Amniotic stem cell (primary cell): ENCODE measurements around the gene PLCB1.
A peak's percentile ranks its signal among the peaks of the same experiment; 100 is the strongest.
"Not testable (repeated sequence)": the region's sequence is repeated elsewhere in the genome, so short reads cannot be mapped to it uniquely, and the experiment has no call there.

ENCODE experiments used
- DNase-seq: peaks from one replicate; lab custom pipeline; 2025; lab: John Stamatoyannopoulos, UW

The PLCB1 gene

DNA sequence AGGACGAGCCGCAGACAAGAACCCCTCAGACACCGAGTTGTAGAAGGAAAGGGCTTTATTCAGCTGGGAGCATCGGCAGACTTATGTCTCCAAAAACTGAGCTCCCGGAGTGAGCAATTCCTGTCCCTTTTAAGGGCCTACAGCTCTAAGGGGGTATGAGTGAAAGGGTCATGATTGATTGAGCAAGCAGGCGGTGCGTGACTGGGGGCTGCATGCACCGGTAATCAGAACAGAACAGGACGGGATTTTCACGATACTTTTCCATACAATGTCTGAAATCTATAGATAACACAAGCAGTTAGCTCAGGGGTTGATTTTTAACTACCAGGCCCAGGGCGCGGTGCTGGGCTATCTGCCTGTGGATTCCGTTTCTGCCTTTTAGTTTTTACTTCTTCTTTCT lies 710.5 kb downstream of the PLCB1 start:
- no peak for DNase-seq

DNA sequence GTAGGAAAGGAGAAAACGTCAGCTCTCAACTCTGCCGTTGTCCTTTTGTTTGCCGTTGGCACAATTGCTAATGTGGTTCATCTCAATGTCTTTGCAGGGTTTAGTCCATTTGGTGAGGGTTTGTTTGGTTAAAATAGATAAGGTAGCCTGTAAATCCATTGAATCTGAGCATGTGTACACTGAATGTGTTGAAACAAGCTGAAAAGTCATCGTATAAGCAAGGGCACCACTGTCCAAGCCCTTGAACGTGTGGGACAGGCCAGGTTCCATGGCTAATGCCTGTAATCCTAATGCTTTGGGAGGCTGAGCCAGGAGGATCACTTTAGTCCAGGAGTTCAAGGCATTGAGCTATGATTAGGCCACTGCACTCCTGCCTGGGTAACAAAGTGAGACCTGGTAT lies 712.1 kb downstream of the PLCB1 start:
- DNase-seq = no peak

DNA sequence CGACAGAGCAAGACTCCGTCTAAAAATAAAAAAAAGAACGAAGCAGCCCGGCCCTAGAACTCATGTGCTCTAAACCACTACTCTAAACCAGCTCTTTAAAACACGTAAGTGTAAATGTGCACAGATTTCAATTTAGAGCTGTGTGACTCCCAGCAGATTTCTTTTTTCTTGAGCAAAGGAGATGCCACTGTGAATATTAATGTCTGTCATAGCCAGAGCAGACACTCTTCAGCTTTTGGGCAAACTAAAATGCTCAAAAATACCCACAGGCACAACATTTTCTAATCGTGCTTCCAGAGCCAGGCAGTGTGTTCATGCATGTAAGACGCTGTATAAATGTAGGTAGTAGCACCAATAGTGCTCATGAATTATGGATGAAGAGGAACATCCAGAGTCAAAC lies 717.9 kb downstream of the PLCB1 start:
- DNase-seq = no peak

DNA sequence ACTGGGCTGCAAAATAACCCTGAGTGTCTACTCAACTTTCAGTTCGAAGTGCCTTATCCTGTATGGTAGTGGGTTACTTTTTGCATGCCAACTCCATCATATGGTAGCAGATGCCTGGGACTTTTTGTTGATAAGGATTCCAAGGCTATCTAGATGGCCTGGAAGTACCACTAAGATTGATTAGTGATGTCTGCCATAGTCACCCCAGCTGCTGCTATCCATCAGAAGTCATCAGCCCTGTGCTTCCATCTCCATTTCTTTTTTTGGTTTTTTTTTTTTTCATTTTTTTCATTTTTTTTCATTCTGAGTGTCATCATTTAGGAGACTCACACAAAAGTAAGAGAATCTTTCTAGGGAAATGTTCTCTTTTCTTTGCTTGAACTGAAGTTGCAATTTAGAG lies 719.4 kb downstream of the PLCB1 start:
- no peak for DNase-seq

DNA sequence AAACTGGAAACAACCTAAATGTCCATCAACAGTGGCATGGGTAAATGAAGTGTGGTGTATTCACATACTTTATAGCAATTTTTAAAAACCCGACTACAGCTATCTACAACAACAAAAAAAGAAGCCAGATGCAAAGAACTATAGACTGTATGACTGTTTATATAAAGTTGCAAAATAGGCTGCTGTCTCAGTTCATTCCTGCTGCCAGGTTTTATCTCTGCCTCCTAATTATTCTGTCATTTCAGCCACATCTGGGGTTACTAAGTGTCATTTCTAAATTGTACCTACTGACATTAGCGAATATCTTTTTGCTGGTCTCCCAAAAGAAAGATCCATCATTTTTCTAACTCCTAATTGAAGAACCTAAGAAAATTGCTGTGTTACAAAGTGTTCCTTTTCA lies 719.9 kb downstream of the PLCB1 start:
- not testable (repeated sequence) for DNase-seq

DNA sequence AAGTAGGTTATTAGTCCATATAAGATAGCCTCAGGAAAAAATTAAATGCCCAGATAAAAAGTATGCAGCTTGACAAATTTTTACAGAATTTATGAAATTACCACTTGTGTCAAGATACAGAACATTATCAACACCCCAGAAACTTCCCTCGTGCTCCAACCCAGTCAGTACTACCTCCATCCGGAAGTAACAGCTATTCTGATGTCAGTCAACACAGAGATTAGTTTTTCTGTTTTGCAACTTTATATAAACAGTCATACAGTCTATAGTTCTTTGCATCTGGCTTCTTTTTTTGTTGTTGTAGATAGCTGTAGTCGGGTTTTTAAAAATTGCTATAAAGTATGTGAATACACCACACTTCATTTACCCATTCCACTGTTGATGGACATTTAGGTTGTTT lies 721.1 kb downstream of the PLCB1 start:
- not testable (repeated sequence) for DNase-seq

DNA sequence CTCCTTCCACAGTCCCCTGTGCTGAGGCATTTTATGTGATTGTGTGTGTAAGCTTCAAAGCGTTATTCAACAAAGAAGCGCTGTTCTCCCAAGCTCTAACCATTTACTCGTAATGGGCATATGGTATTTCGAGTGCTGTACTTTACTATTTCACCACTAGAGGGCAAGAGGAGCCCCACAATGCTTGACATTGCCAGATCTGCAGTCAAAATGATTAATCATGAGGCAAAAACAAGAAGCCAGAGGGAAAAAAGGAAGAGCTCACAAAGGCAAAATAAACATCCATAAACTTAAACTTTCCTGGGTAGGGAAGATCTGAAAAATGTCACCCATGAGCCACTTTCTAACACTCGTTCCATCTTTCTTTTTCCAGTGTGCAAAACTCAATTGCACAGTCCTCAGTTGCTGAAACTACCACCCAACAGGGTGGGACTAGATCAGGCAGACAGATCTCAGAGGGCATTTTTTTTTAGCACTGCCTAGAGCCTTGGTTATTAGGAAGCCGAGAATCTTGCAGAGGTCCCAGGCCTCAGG lies 721.8 kb downstream of the PLCB1 start:
- DNase-seq = peak; percentile 58

DNA sequence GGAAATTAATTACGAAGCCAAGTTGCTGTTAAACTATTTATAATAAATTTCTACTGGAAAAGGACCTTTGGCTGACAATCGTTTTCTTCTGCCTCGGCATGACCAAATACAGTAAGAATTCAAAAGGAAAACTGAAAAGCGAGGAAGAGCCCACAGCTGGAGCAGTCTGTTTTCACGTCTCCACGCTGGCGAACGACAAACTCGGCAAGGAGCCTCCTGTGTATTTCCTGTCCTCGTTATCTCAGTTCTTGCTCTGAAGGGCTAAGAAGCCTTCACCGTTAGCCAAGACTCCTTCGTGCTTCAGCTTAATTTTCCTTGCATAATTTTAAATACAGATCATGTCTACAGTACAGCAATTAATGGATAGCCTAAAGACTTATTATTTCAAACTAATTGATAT lies 722.5 kb downstream of the PLCB1 start:
- DNase-seq = no peak

DNA sequence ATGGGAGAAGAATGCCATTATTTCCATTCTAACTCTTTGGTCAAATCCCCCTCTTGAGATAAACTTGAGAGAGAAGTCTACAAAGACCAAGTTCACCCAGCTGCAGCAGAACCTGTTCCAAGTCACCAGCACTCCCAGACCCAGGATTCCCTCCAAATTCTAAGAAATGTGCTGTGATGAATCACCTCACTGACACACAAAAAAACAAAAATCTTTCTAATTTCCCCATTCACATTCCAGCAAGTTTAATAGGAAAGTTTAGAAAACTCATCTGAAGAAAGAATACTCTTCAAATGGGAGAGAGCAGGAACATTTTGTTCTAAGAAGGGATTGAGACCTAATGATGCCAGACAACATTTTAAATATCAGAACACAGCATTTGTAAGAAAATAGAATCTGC lies 723.2 kb downstream of the PLCB1 start:
- no peak for DNase-seq

DNA sequence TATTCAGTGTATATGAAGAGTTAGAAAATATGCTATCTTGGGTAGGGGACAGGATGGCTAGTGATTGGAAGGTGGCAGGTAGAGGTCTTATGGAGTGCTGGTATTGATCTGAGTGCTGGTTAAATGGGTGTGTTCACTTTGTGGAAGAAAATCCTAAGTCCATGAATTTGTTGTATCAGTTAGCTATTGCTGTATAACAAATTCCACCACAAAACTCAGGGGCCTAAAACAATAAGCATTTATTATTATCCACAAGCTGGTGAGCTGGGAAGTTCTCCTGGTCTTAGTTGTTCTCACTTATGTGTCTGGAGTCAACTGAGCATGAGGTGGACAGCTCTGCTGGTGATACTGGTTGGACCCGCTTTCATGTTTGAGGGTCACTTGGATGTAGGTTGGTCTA lies 724.6 kb downstream of the PLCB1 start:
- no peak for DNase-seq

DNA sequence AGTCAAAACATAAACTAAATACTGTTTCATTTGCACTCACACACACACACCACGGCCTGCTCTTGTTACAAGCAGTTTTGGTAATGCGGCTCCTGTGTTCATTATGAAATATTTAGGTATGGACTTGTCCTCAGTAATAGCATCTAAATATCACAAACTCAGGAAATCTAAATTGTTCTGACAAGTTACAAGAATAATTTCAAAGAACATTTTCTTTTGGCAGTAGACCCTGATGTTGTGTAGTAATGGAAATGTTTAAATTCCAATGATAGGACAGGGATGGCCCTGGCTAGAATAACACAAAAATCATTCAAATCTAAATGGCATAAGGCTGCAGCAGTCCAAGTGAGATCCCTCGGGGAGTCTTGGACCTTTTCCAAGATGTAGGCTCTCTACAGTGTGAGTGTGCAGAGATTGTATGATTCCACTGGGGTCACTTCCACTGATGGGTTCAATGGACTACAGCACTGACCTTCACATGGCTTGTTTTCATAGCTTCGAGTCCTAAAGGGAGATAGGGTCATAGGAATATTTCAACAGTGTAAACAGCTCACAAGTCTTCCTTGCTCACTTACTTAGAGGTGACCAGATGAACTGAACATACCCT lies 726.2 kb downstream of the PLCB1 start:
- no peak for DNase-seq

DNA sequence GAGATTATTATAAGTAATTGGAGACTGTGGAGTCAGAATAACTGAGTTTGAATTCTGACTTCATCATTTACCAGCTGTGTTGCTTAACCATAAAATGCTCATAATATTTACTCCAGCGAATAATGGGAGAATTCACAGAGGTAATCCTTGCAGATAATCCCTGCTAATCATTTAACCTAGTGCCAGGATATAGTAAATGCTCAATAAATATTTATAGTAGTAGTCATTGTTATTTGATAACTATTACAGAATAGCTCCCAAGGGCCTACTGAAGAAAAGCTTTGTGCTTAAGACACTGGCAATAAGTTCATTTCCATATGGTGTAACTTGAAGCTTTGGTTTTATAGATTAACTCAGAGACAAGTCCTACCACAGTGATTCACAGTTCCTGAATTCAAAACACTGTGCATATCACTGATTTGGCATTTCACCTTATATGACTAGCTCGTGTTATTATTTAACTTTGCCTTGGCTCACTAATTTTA lies 728.0 kb downstream of the PLCB1 start:
- DNase-seq = peak; percentile 51

DNA sequence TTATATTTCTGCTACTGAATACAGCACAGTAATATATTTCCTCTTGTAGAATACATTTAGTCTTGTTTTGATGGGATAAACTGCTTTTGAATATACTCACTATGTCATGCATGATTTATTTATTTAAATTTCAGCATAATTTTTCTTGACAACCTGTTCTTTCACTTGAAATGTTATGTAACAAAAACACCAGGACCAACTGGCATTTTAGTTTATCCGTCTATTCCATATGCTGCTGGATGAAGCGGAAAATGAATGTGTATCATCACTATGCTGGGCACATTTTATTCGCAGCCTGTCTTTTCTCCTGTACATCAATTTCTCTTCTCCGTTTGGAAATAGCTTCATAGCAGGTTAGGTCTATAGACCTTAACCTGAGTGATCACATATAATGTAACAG lies 730.0 kb downstream of the PLCB1 start:
- DNase-seq = no peak

DNA sequence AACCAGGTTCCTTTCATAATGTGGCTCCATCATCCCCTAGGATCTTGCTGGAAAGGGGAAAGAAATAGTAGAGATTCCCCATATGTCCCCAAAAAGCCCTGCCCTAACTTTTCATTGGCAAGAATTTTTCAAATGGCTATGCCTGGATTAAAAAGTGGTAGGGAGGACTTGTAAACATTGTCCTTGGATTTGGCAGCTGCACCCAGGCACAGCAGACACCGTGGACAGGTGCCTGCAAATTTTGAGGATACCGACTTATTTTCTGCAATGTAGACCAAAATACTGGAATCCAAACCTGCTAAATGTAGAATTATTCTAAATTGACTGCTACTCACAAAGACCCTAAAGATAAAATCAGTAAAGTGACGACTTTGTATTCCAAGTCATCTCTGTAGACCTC lies 733.6 kb downstream of the PLCB1 start:
- DNase-seq = no peak

DNA sequence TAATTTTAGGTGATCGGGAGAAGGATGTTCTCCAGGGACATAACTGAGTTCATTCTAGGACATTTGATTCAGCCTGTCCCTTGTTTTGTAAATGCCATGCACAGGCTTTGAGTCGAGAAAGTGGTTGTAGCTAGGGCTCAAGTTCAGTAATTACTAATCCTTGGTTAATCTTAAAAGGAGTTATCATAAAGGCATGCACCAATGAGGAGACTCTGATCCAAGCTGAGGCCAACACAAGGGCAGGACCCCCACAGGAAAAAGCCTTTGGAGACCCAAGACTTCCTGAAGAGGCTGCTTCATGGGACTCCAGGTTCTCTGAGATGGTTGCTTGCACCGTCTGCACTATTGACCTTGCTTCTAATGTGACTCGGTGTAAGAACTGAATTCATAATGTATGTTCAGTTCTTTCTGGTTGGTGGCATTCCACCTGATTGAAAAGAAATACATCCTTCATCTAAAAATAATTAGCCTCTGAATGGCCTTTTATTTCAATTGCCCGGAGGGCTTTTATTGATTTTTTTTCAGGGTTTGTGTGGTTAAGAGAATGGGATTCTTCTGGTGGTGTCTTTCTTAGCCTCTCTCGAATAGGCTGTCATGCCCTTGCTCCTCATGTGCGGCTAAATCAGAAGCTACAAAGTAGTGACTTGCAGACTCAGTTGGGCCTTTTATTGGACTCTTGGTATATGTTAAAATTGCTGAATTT lies 735.1 kb downstream of the PLCB1 start:
- no peak for DNase-seq

DNA sequence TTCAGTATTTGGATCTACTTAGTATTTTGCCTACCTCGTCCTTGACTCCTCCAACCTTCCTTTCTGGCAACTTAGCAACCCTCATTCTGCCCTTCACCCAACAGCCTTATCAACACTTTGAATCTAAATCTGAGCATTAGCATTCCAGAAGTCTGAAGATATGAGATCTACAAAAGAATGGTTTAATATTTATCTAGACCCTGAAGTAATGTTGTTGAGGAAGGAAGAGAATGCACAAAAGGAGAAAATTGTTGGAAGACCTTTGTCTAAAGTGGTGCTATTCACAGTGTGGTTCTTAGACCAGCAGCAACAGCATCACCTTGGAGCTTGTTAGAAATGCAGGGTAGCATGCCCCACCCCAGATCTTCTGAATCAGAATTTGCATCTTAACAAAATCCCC lies 738.6 kb downstream of the PLCB1 start:
- DNase-seq = no peak

DNA sequence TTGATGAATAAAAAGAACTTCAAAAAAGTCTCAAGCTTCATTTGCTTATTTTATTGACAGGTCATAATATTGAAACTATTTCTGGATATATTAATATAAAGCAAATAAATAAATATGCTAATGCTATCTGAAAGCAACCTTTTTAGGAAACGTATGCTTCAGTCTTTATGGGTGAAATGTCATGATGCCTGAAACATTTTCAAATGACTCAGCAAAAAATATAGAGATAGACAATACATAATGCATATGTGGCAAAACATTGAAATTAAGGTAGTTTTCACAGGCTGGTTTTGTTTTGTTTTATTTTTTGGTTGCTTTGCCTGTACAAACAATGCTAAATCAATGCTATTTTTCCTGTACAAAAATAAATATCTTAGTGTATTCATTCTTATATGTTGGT lies 742.4 kb downstream of the PLCB1 start:
- no peak for DNase-seq

DNA sequence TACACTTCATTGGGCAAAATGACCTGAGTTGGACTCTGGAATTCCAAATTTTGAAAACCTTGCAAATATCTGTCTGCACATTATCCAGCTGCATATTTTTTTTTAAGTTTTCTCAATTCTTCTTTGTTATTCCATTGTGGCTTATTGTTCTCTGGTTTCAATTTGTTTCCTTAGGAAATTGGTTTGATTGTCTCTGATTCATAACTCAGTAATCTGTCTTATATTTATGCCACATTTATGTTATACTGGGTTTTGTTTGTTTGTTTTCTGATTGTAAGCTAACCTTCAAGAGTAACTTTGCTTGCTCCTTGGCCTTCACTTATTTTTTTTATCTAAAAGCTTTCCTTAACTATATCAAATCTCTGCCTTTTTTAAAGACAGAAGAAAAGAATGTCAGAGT lies 743.5 kb downstream of the PLCB1 start:
- no peak for DNase-seq

DNA sequence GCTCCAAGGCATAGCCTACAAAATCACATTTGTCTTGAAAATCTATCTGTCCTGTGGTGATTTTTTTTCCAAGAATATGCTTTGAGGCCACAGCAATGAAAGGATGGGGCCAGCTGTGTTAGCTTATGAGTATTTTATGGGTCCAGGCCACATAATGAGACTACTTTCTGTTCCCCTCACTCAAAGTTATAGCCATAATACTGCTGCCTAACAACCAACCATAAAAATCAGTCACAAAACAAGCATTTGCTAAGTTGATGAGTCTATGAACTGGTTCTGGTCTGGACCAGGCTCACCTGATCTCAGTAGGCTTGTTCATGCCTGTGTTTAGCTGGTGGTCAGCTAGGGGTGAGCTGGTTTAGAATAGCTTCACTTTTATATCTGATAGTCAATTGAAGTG lies 744.3 kb downstream of the PLCB1 start:
- DNase-seq = no peak

DNA sequence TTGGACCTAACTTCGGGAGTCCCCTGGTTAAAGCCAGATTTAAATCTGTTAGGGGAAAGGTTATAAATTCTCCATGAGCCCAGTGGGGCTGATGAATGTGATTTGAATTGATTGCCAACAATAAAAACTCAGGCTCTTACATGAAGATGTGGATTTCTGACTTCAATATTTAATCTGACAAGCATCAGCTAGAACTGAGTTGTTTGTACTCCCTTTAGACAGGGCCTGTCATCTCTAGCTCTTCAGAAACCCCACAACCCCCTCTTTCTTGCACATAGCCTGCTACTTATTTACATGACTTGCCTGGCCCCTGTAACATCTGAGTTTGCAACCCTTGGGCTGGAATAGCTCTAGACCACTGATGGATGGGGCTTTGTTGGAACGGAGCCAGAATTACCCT lies 745.2 kb downstream of the PLCB1 start:
- no peak for DNase-seq

DNA sequence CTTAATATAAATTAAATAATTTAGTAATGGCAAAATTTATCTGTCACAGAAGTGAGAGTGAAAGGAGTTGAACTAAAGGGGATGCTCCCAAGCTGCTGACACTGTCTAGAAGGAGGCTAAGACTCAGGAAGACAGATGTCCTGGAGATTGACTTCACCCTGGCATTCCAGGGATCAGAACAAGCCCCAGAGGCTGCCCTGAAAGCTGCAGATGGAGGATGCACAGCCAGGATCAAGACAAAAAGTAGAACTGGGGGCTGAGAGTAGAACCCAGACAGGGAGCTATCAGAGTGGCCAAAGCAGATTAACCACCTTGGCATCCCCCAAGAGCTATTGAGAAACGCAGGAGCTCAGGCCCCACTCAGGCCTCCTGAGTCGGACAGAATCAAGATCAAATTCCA lies 747.6 kb downstream of the PLCB1 start:
- DNase-seq = no peak

DNA sequence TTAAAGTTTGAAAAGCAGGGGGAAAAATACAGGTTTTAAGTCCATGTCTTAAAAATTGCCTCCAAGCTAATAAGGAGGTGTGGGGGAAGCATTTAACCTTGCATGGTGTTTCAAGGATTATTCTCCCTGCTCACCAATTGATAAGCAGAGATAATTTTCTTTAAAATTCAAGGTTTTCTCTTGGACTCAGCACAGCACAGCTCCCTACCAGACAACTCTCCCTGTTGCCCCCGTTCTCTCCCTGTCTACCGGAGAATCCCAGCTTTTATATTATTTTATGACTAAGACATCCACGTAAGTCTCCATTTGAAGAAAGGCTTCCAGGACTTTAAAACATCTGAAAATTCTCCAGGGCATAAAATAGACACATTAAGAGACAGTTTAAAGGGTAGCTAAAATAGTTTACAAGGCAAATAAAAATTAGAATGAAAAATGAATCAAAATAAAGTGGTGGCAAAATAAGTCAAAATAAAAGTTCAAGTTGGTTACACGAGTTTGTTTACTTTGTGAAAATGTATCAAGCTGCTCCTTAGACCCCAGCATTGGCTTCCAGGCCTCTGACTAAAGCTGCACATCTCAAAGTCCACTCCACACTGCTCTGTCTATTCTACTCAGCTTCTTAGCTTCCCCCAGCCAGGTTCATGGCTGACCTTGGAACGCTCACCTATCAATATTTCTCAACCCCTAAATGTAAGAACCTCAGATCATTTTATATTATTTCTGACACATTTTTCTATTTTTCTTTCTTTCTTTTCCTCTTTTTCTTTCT lies 748.2 kb downstream of the PLCB1 start:
- no peak for DNase-seq

DNA sequence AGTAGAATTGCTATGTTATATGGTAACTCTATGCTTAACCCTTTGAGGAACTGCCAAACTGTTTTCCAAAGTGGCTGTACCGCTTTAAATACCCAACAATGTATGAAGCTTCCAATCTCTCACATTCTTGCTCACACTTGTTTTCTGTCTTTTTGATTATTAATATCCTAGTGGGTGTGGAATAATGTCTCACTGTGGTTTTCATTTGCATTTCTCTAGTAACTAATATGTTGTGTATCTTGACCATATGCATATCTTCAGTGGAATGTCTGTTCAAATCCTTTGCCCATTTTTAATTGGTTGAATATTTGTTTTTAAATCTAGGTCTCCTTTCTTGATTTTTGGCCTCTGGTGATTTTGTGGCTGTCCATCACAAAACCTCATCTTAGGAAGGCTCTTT lies 759.0 kb downstream of the PLCB1 start:
- DNase-seq = no peak
